ENCODE results near the gene PEPD. TPM values are rescaled to one million over a fixed set of nuclear protein-coding genes. Genes with fewer than 3 reads are reported as not detected.

Gene PEPD
- total and polyA plus RNA-seq, 2 donors (not counting 3 experiments of a cell fraction or from before 2014, with no cell fraction given), result 73.7 to 126 TPM

DNA sequence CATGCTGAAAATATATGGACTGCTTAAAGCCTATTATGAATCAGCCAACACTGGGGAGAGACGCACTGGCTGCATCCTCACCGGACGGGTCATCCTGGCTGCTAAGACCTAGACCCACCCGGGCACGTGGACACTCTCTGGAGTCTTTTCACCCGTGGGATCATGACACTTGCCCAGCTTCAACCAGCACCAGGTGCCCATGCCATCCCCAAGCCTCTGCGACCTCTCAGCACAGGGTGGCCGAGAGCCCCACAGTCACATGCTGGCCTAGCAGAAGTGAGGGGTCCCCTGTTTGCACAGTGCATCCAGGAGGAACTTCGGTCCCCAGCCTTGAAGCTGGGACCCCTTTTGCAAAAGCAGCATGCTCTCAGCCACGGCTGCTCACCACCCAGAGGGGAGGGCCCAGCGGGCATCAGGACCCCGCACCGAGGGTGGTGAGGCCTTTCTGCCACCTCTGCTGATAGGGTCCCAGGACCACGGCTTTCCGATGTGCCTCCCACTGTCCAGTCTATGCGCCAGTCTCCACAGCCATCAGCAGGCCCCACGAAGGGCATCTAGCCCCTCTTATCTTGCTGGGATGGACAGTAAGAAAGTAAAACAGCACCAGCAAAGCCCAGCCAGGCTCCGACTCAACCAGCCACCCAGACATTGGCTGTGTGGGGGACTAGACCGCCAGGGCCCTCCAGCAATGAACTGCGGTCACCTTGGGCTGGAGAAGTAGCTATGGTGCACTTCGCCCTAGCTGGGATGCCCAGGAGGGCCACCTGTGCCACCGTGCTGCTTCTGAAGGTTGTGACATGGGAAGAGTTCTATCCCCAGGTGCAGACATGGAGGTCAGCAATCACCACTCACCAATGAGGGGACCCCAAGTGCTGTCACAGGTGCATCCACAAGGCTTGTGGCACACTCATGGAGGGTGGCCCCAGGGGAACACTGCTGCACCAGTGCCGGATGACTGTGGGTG is 75.0 kb downstream of the PEPD start:
- no peak overlapping the region for H3K27ac ChIP-seq (ENCODE audit: insufficient read depth, low read depth, low read length)
- H3K9ac ChIP-seq (replicated peaks; ENCODE audit: extremely low read depth, insufficient read depth, low read length), result no peak overlapping the region
- H4K20me1 ChIP-seq (replicated peaks; ENCODE audit: control insufficient read depth, extremely low read depth, insufficient read depth, low read length), result no peaks in the 10 kb centered on the region
- no TSS peak for BruUV-seq (replicated peaks)
- ChIA-PET CTCF (no interaction called here), POLR2A (interaction anchor here (0.6 kb wide), 1 partner anchor 194 kb away, joined by 3 read pairs; no protein-coding TSS in a partner anchor)
- no peaks in the 10 kb centered on the region for H3K79me2 ChIP-seq (ENCODE audit: control insufficient read depth, insufficient read depth, low read length)
- FAIRE-seq (no peak), DNase-seq (ENCODE audit: low read depth, low spot score) (no peak)
- H3K36me3 ChIP-seq (ENCODE audit: control insufficient read depth in 2 of 2, extremely low read depth in 1 of 2, insufficient read depth in 2 of 2, low read length in 2 of 2), result peaks cover 0 to 1% of the 10 kb centered on the region in 2 experiments
- intact Hi-C loops (cut with micrococcal nuclease) (no loop called here), dilution Hi-C loops (cut with MboI; ENCODE audit: extremely low pct_ligation_motif_present, low sequenced_read_pairs) (no loop called here)
- no peaks in the 10 kb centered on the region for H3K9me3 ChIP-seq (replicated peaks; ENCODE audit: control insufficient read depth, insufficient read depth, low read length)
- no peak overlapping the region for H2AFZ ChIP-seq (ENCODE audit: low read depth, low read length)
- H3K4me2 ChIP-seq (ENCODE audit: insufficient read depth, low read length), result no peak overlapping the region
- no peak for TF ChIP-seq JUN (IDR thresholded peaks at IDR 0.05; ENCODE audit: borderline replicate concordance, insufficient read depth, insufficient read length, low read depth)
- TF ChIP-seq, protein P1, sequence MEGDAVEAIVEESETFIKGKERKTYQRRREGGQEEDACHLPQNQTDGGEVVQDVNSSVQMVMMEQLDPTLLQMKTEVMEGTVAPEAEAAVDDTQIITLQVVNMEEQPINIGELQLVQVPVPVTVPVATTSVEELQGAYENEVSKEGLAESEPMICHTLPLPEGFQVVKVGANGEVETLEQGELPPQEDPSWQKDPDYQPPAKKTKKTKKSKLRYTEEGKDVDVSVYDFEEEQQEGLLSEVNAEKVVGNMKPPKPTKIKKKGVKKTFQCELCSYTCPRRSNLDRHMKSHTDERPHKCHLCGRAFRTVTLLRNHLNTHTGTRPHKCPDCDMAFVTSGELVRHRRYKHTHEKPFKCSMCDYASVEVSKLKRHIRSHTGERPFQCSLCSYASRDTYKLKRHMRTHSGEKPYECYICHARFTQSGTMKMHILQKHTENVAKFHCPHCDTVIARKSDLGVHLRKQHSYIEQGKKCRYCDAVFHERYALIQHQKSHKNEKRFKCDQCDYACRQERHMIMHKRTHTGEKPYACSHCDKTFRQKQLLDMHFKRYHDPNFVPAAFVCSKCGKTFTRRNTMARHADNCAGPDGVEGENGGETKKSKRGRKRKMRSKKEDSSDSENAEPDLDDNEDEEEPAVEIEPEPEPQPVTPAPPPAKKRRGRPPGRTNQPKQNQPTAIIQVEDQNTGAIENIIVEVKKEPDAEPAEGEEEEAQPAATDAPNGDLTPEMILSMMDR (IDR thresholded peaks at IDR 0.05; ENCODE audit: extremely low read depth in 1 of 2, insufficient read depth in 1 of 2, low read depth in 1 of 2, low read length in 2 of 2), result no peak
- no peak for TF ChIP-seq POLR2A (IDR thresholded peaks at IDR 0.05; ENCODE audit: low read depth, low read length)
- no peak for TF ChIP-seq FOS (IDR thresholded peaks at IDR 0.05; ENCODE audit: borderline replicate concordance, insufficient read depth, low read length)
- no peak for TF ChIP-seq EZH2 (IDR thresholded peaks at IDR 0.05; ENCODE audit: borderline replicate concordance, low read depth, low read length, severe bottlenecking)
- no peak for TF ChIP-seq MYC (IDR thresholded peaks at IDR 0.05; ENCODE audit: low read depth, low read length)
- TF ChIP-seq, protein P2, sequence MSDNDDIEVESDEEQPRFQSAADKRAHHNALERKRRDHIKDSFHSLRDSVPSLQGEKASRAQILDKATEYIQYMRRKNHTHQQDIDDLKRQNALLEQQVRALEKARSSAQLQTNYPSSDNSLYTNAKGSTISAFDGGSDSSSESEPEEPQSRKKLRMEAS (IDR thresholded peaks at IDR 0.05; ENCODE audit: insufficient read depth, insufficient read length), result no peak
- TF ChIP-seq POLR2AphosphoS5 (IDR thresholded peaks at IDR 0.05; ENCODE audit: insufficient read depth, low read depth, low read length), result no peak
- no peaks in the 10 kb centered on the region for H3K4me1 ChIP-seq (ENCODE audit: control insufficient read depth, extremely low read depth, insufficient read depth, low read length)
- H3K4me3 ChIP-seq (replicated peaks in 1 of 3; ENCODE audit: insufficient read depth in 1 of 3, low read depth in 1 of 3, low read length in 3 of 3), result no peak overlapping the region
- H3K9me1 ChIP-seq (replicated peaks; ENCODE audit: control insufficient read depth, extremely low read depth, insufficient read depth, low read length), result no peaks in the 10 kb centered on the region
- no peaks in the 10 kb centered on the region for H3K27me3 ChIP-seq (ENCODE audit: control insufficient read depth in 2 of 2, insufficient read depth in 2 of 2, low read length in 2 of 2)
